K562 (cell line): Measurements from ENCODE around the gene TMEM107. TPM values are rescaled to one million over a fixed set of nuclear protein-coding genes. Genes with fewer than 3 reads are reported as not detected.

Source experiments
- ATAC-seq: fragments of 200-7000 bp; cut with Tn5 transposase; 3 replicates; pipeline ENCODE4 v1.9.1; 2020; ENCODE audit warnings: moderate library complexity
- BruUV-seq: library from RNA; stranded (reverse); fragments of 400-500 nt; replicated peaks from 2 replicates; lab custom pipeline; 2021; lab: Mats Ljungman, UMichigan
- CTCF ChIA-PET: fragments of 300-600 bp; formaldehyde crosslinking; extraction: SDS; loops from one replicate; lab custom pipeline; 2021; ENCODE audit warnings: low intra/inter-chr PET ratio; lab: Yijun Ruan, JAX
- POLR2A ChIA-PET: fragments of 300-600, 350-650 bp; sonication (Branson Sonifier 250); formaldehyde crosslinking; extraction: SDS; loops from one replicate; lab custom pipeline; 2021; ENCODE audit warnings: antibody characterized with exemption, inconsistent platforms; lab: Yijun Ruan, JAX
- DNase-seq, 4 experiments: peaks; one replicate each; pipeline versions ENCODE4 v3.0.0 to v3.0.0-alpha.2; 2011 to 2018; ENCODE audit warnings: low spot score in 3 of 4, mixed read lengths in 3 of 4; ENCODE audit errors: extremely low read depth in 1 of 4
- FAIRE-seq: peaks from 2 replicates; lab custom pipeline; 2011; peaks lifted over from hg19 to GRCh38; lab: Jason Lieb, UNC
- H2AFZ ChIP-seq: 2 replicates; pipeline ENCODE4 v1.6.0; 2011; ENCODE audit warnings: low read depth, low read length, control low read depth, inconsistent platforms
- H3K27ac ChIP-seq: fragments of 200-600 bp; 3 replicates; pipeline ENCODE4 v1.8.0; 2011; ENCODE audit warnings: low read depth, mild to moderate bottlenecking, control low read depth, inconsistent platforms, low read length, moderate library complexity, mixed read lengths; ENCODE audit errors: extremely low read depth
- H3K27me3 ChIP-seq, 2 experiments: fragments of 300-600 bp in 1 of 2; 2 replicates in 1 of 2; 3 replicates in 1 of 2; pipeline versions ENCODE4 v1.6.0 to v1.8.0; 2011; ENCODE audit warnings: inconsistent platforms in 2 of 2, low read length in 2 of 2, mild to moderate bottlenecking in 1 of 2, mixed read lengths in 1 of 2, moderate library complexity in 1 of 2; ENCODE audit not compliant: control insufficient read depth in 2 of 2, insufficient read depth in 2 of 2
- H3K36me3 ChIP-seq: fragments of 300-600 bp; 3 replicates; pipeline ENCODE4 v1.8.0; 2011; ENCODE audit warnings: mild to moderate bottlenecking, low read length, inconsistent platforms; ENCODE audit not compliant: control insufficient read depth, insufficient read depth
- H3K4me1 ChIP-seq, 2 experiments: fragments of 200-600 bp in 1 of 2; replicated peaks in 1 of 2; 2 replicates in 1 of 2; 3 replicates in 1 of 2; pipeline versions ENCODE4 v1.5.1 to v1.8.0; 2011; ENCODE audit warnings: inconsistent platforms in 2 of 2, low read length in 2 of 2, mild to moderate bottlenecking in 1 of 2, mixed read lengths in 1 of 2, moderate library complexity in 1 of 2; ENCODE audit not compliant: control insufficient read depth in 2 of 2, insufficient read depth in 2 of 2
- H3K4me2 ChIP-seq: 2 replicates; pipeline ENCODE4 v1.6.1; 2011; ENCODE audit warnings: low read length, control low read depth, inconsistent platforms, mixed read lengths; ENCODE audit not compliant: insufficient read depth
- H3K4me3 ChIP-seq: fragments of 200-600 bp; sonication (generic), shearing (Covaris generic); 2 replicates; pipeline ENCODE4 v1.5.1; 2016; ENCODE audit warnings: control low read depth, inconsistent platforms
- H3K79me2 ChIP-seq: fragments of 200-600 bp; 3 replicates; pipeline ENCODE4 v1.8.0; 2011; ENCODE audit warnings: low read length, inconsistent platforms; ENCODE audit not compliant: control insufficient read depth, insufficient read depth
- H3K9ac ChIP-seq, 2 experiments: 2 replicates each; pipeline versions ENCODE4 v1.6.0 to v1.6.1; 2011; ENCODE audit warnings: low read depth in 2 of 2, low read length in 2 of 2, control low read depth in 1 of 2, inconsistent platforms in 1 of 2, mild to moderate bottlenecking in 1 of 2, mixed read lengths in 1 of 2; ENCODE audit not compliant: insufficient read depth in 1 of 2
- H3K9me1 ChIP-seq: one replicate; pipeline ENCODE4 v1.6.0; 2011; ENCODE audit warnings: inconsistent platforms, mild to moderate bottlenecking, low read length, moderate library complexity; ENCODE audit not compliant: control insufficient read depth, insufficient read depth
- H3K9me3 ChIP-seq: replicated peaks from 2 replicates; pipeline ENCODE4 v1.5.1; 2011; ENCODE audit warnings: low read depth, low read length, inconsistent platforms; ENCODE audit not compliant: control insufficient read depth, insufficient read depth
- H4K20me1 ChIP-seq: replicated peaks from 2 replicates; pipeline ENCODE4 v1.6.1; 2011; ENCODE audit warnings: low read length, inconsistent platforms, mixed read lengths; ENCODE audit not compliant: control insufficient read depth, insufficient read depth
- CREM ChIP-seq: IDR thresholded peaks from 2 replicates; pipeline ENCODE4 v1.6.1; 2014; ENCODE audit warnings: antibody characterized with exemption, low read depth
- EGR1 ChIP-seq: fragments of 450-650 bp; conservative IDR thresholded peaks from 2 replicates; pipeline ENCODE4 v1.6.1; 2017; ENCODE audit warnings: mild to moderate bottlenecking
- RAD21 ChIP-seq, 2 experiments: fragments of 250-450 bp in 1 of 2; fragments of 450-650 bp in 1 of 2; sonication (Bioruptor Pico) in 1 of 2; formaldehyde crosslinking in 1 of 2; IDR thresholded peaks in 1 of 2; conservative IDR thresholded peaks in 1 of 2; 2 replicates each; pipeline versions ENCODE4 v1.4.0 to v1.8.0; 2020 to 2022; ENCODE audit warnings: mild to moderate bottlenecking in 2 of 2, moderate library complexity in 1 of 2
- SMC3 ChIP-seq: conservative IDR thresholded peaks from 2 replicates; pipeline ENCODE4 v1.6.1; 2011; ENCODE audit warnings: low read depth, low read length, improper control_type of control experiment; ENCODE audit not compliant: insufficient read depth
- SPI1 ChIP-seq: IDR thresholded peaks from 2 replicates; pipeline ENCODE4 v1.6.1; 2011; ENCODE audit warnings: low read depth, low read length, control low read depth, borderline replicate concordance
- ZNF384 ChIP-seq: IDR thresholded peaks from 2 replicates; pipeline ENCODE4 v1.6.1; 2012; ENCODE audit warnings: low read depth, low read length, improper control_type of control experiment
- WGBS: fragments of 100-300 bp; shearing (Covaris generic); methylation state at CpG from one replicate; pipeline ENCODE4 v1.1.6; 2016; ENCODE audit warnings: low coverage, mixed read lengths; ENCODE audit not compliant: insufficient coverage; ENCODE audit errors: missing lambda C conversion rate; 5-methylcytosine and 5-hydroxymethylcytosine counted together
- in situ Hi-C: fragments of 300-500 bp; cut with MboI; formaldehyde crosslinking; loops from 4 replicates; pipeline ENCODE4 v1.15.0; 2018; ENCODE audit warnings: inconsistent platforms, mixed read lengths
- intact Hi-C: fragments of 100-400 bp; cut with micrococcal nuclease; formaldehyde crosslinking; loops from 2 replicates; pipeline ENCODE4 v1.14.2; 2022
- polyA plus RNA-seq, 8 experiments: library from polyadenylated mRNA; depleted of rRNA in 4 of 8; stranded (reverse) in 5 of 8; unstranded in 3 of 8; fragments of >200 nt; fragmentation: Nextera tagmentation in 2 of 8; fragmentation: Illumina TruSeq in 1 of 8; extraction: Ambion mirVana in 2 of 8; extraction: Trizol in 1 of 8; gene quantifications; 2 replicates each; pipeline versions ENCODE4 v1.2.1 to v1.2.3, GENCODE V29; 2011 to 2014; ENCODE audit warnings: inconsistent platforms in 1 of 8, missing spikeins in 1 of 8
- total RNA-seq, 7 experiments: library from RNA; depleted of rRNA in 6 of 7; stranded (reverse); fragments of >200 nt in 6 of 7; fragmentation: Illumina TruSeq in 2 of 7; extraction: Trizol in 2 of 7; gene quantifications; 2 replicates each; pipeline versions ENCODE4 v1.2.1 to v1.2.3, GENCODE V29; 2011 to 2021; ENCODE audit warnings: low replicate concordance in 1 of 7
- TF ChIP-seq, protein P1 (sequence below): sonication (generic); formaldehyde crosslinking; IDR thresholded peaks from 2 replicates; pipeline ENCODE4 v1.8.1; 2023; ENCODE audit warnings: mild to moderate bottlenecking, missing genetic modification reagents
- TF ChIP-seq, protein P2 (sequence below): fragments of 200-800 bp; sonication (Bioruptor generic); IDR thresholded peaks from 2 replicates; pipeline ENCODE4 v1.6.1; 2017; ENCODE audit warnings: missing genetic modification characterization, missing compliant biosample characterization
- TF ChIP-seq, protein P3 (sequence below): fragments of 450-650 bp; IDR thresholded peaks from 2 replicates; pipeline ENCODE4 v1.6.1; 2017; ENCODE audit warnings: mild to moderate bottlenecking, moderate library complexity

Gene TMEM107
- total and polyA plus RNA-seq, 9 of the 15 experiments (the other 6 are each of a cell fraction or from before 2014, with no cell fraction given) = 7.1 to 26.2 (median 16.9) TPM

- FAIRE-seq (peak; percentile 89), DNase-seq (peak; percentile 45 to 89 (median 62)), ATAC-seq (peak; percentile 47)
- 0 out of 2 replicates have a peak, but pooled peaks cover 12% of the 10 kb centered on the region for H4K20me1 ChIP-seq
- CTCF ChIA-PET = interaction anchor here (0.6 to 1.1 kb wide), 3 partner anchors 20 to 27 kb away, joined by 3 to 4 read pairs (median 3); no protein-coding TSS in a partner anchor
- H3K4me2 ChIP-seq = peak overlapping the region; percentile 24
- peak overlapping the region; percentile 74 for H3K27ac ChIP-seq
- H3K9me3 ChIP-seq = no peaks in the 10 kb centered on the region
- POLR2A ChIA-PET = interaction anchor here (0.6 to 8.6 kb wide), 3 partner anchors 10 to 13 kb away, joined by 4 to 105 read pairs (median 5); no protein-coding TSS in a partner anchor
- intact Hi-C loops = no loop called here
- H3K9ac ChIP-seq = peak overlapping the region in 1 of 2 experiments; percentile 48; a peak in 2 of 4 replicates
- 0 out of 2 replicates have a peak overlapping the region, but pooled peaks have one; percentile 19 for H2AFZ ChIP-seq
- peaks cover 40 to 66% of the 10 kb centered on the region in 2 experiments for H3K4me1 ChIP-seq
- no TSS peak for BruUV-seq
- H3K4me3 ChIP-seq = no peak overlapping the region
- H3K79me2 ChIP-seq = peaks cover 45% of the 10 kb centered on the region
- H3K9me1 ChIP-seq = peaks cover 5% of the 10 kb centered on the region
- in situ Hi-C loops = no loop called here
- H3K27me3 ChIP-seq = no peaks in the 10 kb centered on the region
- H3K36me3 ChIP-seq = peaks cover 29% of the 10 kb centered on the region; the same call in 2 of the 3 replicates
- 35% methylated on average over 17 of the region's 20 CpGs for WGBS
- 0 out of 2 replicates have a peak, but pooled peaks have one; percentile 25 for TF ChIP-seq ZNF384
- peak; percentile 42; the same call in 1 of the 2 replicates for TF ChIP-seq SMC3
- TF ChIP-seq SPI1 = peak; percentile 61
- TF ChIP-seq RAD21 (CRISPR knock-in tag; conservative IDR thresholded peaks at IDR 0.05 in 1 of 2, IDR thresholded peaks at IDR 0.05 in 1 of 2) = peak; percentile 44 to 65
- TF ChIP-seq, protein P1, sequence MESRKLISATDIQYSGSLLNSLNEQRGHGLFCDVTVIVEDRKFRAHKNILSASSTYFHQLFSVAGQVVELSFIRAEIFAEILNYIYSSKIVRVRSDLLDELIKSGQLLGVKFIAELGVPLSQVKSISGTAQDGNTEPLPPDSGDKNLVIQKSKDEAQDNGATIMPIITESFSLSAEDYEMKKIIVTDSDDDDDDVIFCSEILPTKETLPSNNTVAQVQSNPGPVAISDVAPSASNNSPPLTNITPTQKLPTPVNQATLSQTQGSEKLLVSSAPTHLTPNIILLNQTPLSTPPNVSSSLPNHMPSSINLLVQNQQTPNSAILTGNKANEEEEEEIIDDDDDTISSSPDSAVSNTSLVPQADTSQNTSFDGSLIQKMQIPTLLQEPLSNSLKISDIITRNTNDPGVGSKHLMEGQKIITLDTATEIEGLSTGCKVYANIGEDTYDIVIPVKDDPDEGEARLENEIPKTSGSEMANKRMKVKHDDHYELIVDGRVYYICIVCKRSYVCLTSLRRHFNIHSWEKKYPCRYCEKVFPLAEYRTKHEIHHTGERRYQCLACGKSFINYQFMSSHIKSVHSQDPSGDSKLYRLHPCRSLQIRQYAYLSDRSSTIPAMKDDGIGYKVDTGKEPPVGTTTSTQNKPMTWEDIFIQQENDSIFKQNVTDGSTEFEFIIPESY (CRISPR knock-in tag) = 0 out of 2 replicates have a peak, but pooled peaks have one; percentile 29
- TF ChIP-seq, protein P2, sequence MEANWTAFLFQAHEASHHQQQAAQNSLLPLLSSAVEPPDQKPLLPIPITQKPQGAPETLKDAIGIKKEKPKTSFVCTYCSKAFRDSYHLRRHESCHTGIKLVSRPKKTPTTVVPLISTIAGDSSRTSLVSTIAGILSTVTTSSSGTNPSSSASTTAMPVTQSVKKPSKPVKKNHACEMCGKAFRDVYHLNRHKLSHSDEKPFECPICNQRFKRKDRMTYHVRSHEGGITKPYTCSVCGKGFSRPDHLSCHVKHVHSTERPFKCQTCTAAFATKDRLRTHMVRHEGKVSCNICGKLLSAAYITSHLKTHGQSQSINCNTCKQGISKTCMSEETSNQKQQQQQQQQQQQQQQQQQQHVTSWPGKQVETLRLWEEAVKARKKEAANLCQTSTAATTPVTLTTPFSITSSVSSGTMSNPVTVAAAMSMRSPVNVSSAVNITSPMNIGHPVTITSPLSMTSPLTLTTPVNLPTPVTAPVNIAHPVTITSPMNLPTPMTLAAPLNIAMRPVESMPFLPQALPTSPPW = peak; percentile 40; the same call in 1 of the 2 replicates
- peak; percentile 23; the same call in 1 of the 2 replicates for TF ChIP-seq EGR1
- TF ChIP-seq, protein P3, sequence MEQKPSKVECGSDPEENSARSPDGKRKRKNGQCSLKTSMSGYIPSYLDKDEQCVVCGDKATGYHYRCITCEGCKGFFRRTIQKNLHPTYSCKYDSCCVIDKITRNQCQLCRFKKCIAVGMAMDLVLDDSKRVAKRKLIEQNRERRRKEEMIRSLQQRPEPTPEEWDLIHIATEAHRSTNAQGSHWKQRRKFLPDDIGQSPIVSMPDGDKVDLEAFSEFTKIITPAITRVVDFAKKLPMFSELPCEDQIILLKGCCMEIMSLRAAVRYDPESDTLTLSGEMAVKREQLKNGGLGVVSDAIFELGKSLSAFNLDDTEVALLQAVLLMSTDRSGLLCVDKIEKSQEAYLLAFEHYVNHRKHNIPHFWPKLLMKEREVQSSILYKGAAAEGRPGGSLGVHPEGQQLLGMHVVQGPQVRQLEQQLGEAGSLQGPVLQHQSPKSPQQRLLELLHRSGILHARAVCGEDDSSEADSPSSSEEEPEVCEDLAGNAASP = no peak
- peak; percentile 45 for TF ChIP-seq CREM
Observed at GRCh38 chr17:8158267-8159031, 17.7 kb downstream of the TMEM107 start.
